Inferior parietal cortex (tissue), 1 donor: ENCODE measurements around the gene ANKRD33.

Experiments used
- DNase-seq: peaks from one replicate; pipeline ENCODE4 v3.0.0-alpha.2; 2016; ENCODE audit errors: extremely low spot score

The ANKRD33 gene

GRCh38 chr12:51901881-51902280, 14.0 kb downstream of the ANKRD33 start:
- no peak for DNase-seq

GRCh38 chr12:51904951-51905470, 17.1 kb downstream of the ANKRD33 start:
- no peak for DNase-seq

- DNase-seq = no peak
Measured at GRCh38 chr12:51905471-51906429, 17.8 kb downstream of the ANKRD33 start.

GRCh38 chr12:51906430-51907082, 18.7 kb downstream of the ANKRD33 start:
- no peak for DNase-seq

- DNase-seq = no peak
Measured at GRCh38 chr12:51907083-51907855, 19.4 kb downstream of the ANKRD33 start, which contains the start of gene ACVRL1. ACVRL1 (plus strand) TSS chr12:51907504; CDS start chr12:51912475, 4,971 bp downstream.

DNA sequence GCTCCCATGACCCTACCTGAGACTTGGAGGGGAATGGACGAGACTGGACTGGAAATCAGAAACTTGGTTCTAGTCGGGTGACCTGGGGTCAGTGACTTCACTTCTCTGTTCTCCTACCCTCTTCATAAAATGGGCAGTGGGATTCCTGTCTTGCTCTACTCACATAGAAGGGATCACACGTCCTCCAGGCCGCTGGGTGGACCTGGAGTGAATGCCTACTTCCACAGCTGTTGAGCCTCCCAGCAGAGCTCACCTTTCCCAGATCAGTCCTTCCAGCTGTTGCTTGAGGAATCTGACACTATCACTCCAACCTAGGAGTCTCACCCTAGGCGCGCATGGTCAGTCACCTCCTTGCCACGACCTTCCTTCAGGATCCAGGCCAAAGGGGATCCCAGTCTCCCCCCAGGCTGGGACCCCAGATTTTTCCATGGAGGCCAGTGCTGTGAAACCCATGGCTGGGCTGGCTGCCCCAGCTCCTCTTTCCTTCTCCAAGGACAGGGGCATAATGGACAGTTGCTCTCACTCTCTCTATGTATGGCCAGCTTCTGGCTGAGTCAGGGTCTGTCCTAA, 20.0 kb downstream of the ANKRD33 start:
- DNase-seq = no peak

GRCh38 chr12:51908876-51909592, 21.1 kb downstream of the ANKRD33 start:
- DNase-seq = no peak

GRCh38 chr12:51910168-51910567, 22.3 kb downstream of the ANKRD33 start:
- DNase-seq = no peak

GRCh38 chr12:51910691-51911090, 22.8 kb downstream of the ANKRD33 start:
- no peak for DNase-seq

DNA sequence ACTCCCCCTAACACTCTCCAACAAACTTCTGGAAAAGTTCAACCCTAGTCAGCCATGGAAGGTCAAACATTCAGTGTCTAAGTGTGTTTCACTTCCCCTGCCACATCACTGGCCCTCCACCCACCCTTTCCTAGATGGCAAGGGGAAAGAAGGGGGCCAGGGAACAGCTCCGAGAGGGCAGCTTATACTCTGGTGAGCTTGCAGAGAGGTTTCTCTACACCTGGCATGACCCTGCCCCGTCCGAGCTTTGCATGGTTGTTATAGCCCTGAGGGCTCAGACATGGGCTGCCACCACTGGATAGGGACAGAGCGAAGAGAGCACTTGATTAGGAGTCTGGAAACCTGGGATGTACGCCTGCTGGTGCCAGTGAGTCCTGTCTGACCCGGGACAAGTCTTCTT, 23.4 kb downstream of the ANKRD33 start:
- DNase-seq = no peak

GRCh38 chr12:51911788-51912711, 24.1 kb downstream of the ANKRD33 start:
- no peak for DNase-seq

DNA sequence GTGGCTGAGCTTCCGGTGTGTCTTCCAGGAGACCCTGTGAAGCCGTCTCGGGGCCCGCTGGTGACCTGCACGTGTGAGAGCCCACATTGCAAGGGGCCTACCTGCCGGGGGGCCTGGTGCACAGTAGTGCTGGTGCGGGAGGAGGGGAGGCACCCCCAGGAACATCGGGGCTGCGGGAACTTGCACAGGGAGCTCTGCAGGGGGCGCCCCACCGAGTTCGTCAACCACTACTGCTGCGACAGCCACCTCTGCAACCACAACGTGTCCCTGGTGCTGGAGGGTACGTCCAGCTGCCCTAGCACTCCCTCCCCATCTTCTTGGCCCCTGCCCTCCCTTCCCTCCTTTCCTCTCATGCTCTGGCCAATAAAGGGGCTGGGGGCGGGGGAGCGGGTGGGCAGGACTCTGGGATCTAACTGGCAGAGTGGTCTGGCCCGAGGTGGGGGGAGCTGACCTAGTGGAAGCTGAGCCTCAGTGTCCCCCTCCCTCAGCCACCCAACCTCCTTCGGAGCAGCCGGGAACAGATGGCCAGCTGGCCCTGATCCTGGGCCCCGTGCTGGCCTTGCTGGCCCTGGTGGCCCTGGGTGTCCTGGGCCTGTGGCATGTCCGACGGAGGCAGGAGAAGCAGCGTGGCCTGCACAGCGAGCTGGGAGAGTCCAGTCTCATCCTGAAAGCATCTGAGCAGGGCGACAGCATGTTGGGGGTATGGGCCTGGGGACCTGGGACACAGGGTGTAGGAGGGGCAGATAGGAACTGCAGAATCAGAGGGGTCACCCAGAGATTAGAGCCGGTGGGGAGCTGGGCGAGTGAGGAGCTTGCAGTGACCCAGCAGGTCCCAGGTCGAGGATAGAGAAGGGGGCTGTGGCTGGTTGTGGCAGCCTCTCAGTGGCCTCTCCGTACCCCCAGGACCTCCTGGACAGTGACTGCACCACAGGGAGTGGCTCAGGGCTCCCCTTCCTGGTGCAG, 25.4 kb downstream of the ANKRD33 start:
- no peak for DNase-seq

DNA sequence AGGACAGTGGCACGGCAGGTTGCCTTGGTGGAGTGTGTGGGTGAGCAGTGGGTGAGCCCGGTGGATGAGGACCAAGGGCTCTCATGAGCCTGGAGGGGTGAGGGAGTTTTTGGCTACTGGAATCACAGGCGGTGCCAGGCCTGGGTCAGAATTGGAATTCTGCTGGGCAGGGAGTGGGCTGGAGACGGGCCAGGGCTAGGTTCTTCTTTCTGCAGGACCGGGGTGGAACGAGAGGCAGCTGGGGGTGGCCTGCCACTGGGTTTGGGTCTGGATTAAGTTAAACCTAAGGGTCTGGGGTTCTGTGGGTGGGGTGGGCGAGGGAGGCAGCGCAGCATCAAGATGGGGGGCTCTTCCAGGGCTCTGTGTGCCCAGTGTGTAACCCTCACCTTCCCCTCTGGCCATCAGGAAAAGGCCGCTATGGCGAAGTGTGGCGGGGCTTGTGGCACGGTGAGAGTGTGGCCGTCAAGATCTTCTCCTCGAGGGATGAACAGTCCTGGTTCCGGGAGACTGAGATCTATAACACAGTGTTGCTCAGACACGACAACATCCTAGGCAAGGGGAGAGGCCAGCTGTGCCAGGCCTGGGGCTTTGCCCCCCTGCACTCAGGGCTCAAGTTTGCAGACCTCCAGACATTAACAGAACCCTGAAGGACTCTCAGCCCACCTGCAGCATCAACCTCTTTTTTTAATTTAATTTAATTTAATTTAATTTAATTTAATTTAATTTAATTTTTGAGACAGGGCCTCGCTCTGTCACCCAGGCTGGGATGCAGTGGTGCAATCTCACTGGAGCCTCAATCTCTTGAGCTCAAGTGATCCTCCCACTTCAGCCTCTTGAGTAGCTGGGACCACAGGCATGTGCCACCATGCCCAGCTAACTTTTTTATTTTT, 26.4 kb downstream of the ANKRD33 start:
- no peak for DNase-seq

- DNase-seq = no peak
Measured at GRCh38 chr12:51915003-51915625, 27.2 kb downstream of the ANKRD33 start.

- no peak for DNase-seq
Measured at GRCh38 chr12:51915951-51916350, 28.0 kb downstream of the ANKRD33 start.

DNA sequence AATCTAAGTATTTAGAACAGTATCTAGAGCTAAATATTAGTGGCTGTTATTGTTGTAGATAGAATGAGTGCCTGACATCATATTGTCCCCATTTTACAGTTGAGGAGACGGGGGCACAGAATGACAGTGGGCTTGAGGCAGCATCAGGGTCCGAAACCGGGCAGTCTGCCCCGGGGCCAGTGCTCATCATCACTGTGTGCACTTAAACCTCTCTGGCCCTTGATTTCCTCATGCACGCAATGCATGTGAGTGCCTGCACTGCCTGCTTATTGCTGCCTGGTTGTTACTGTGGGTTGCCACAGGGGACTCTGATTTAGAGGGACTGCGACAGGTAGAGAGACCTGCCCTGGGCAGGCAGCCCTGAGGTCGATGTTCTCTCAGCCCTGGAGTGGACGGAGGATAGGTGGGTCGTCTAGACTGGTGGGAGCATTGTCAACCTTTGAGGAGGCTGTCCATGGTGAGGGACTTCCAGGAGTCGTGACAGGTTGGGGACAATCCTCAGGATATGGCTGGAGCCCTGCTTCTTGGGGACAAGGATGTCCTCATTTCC, 29.2 kb downstream of the ANKRD33 start:
- DNase-seq = no peak
